ENCODE results near the gene UVRAG.
A peak's percentile ranks its signal among the peaks of the same experiment; 100 is the strongest.

The UVRAG gene

GRCh38 chr11:76152086-76152681, 337.2 kb downstream of the UVRAG start:
- no peaks in the 10 kb centered on the region for H3K27me3 ChIP-seq (ENCODE audit: insufficient read depth, low read depth)
- H3K4me1 ChIP-seq (ENCODE audit: low read depth, poor library complexity, severe bottlenecking) = peaks cover 12% of the 10 kb centered on the region
- no peaks in the 10 kb centered on the region for H4K20me1 ChIP-seq (ENCODE audit: insufficient read depth)
- peak overlapping the region; percentile 52 for H3K4me2 ChIP-seq
- H3K36me3 ChIP-seq (ENCODE audit: insufficient read depth) = no peaks in the 10 kb centered on the region
- no peak overlapping the region for H3K27ac ChIP-seq
- H3K79me2 ChIP-seq (ENCODE audit: insufficient read depth, low read depth) = no peaks in the 10 kb centered on the region
- no peak overlapping the region for H3K4me3 ChIP-seq (IDR thresholded peaks at IDR 0.05; ENCODE audit: insufficient read depth, low read depth, low read length)
- H3K9ac ChIP-seq = no peak overlapping the region; the same call in 1 of the 2 replicates
- H2AFZ ChIP-seq (ENCODE audit: low read depth) = peak overlapping the region; percentile 78
- TF ChIP-seq, protein P1, sequence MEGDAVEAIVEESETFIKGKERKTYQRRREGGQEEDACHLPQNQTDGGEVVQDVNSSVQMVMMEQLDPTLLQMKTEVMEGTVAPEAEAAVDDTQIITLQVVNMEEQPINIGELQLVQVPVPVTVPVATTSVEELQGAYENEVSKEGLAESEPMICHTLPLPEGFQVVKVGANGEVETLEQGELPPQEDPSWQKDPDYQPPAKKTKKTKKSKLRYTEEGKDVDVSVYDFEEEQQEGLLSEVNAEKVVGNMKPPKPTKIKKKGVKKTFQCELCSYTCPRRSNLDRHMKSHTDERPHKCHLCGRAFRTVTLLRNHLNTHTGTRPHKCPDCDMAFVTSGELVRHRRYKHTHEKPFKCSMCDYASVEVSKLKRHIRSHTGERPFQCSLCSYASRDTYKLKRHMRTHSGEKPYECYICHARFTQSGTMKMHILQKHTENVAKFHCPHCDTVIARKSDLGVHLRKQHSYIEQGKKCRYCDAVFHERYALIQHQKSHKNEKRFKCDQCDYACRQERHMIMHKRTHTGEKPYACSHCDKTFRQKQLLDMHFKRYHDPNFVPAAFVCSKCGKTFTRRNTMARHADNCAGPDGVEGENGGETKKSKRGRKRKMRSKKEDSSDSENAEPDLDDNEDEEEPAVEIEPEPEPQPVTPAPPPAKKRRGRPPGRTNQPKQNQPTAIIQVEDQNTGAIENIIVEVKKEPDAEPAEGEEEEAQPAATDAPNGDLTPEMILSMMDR (conservative IDR thresholded peaks at IDR 0.05; ENCODE audit: low read depth, low read length) = peak; percentile 99

DNA sequence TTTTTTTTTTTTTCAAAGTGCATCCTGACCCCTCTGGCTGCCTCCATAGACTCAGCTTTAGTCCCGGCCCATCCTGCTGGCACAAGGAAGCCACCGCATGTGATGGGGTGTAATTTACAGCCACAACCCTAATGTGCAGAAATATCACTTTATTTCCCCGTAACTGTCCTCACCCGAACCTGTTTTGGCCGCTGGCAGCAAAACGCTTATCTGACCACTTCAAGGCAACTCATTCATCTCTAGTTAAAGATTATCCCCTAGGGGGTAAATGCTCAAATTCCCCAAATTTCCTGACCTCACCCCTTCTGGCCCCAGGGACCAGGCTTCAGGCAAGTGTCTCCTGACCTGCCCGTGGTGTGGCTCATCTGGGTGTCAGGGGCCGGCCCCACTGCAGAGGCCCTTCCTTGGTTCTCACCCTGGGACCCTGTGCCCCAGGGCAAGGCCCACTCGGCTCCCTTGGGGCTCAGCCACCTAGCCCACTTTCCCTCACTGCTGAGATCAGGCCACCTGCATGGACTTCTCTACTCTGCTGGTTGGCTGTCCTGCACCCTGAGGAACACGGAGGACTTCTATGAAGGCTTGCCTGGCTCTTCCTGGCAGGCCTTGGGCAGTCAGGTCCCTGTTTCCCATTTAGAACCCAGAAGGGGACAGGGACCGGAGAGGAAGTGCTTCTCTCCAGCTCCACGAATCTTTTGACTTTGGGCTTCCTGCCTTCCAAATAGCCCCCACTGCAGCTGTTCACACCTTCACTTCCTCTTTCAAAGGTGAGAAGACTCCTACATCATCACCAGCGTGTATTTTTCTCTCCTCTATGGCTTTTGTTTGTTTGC, 337.9 kb downstream of the UVRAG start:
- Histone ChIP-seq H3K4me3 (IDR thresholded peaks at IDR 0.05; ENCODE audit: insufficient read depth, low read depth, low read length) (no peak overlapping the region), H3K4me2 (peak overlapping the region; percentile 52; the same call in 1 of the 2 replicates), H3K27ac (no peak overlapping the region), H3K9ac (no peak overlapping the region), H2AFZ (ENCODE audit: low read depth) (peak overlapping the region; percentile 78; the same call in 1 of the 2 replicates), H4K20me1 (ENCODE audit: insufficient read depth) (no peaks in the 10 kb centered on the region), H3K4me1 (ENCODE audit: low read depth, poor library complexity, severe bottlenecking) (peaks cover 12% of the 10 kb centered on the region), H3K36me3 (ENCODE audit: insufficient read depth) (no peaks in the 10 kb centered on the region), H3K27me3 (ENCODE audit: insufficient read depth, low read depth) (no peaks in the 10 kb centered on the region), H3K79me2 (ENCODE audit: insufficient read depth, low read depth) (no peaks in the 10 kb centered on the region)
- TF ChIP-seq, protein P1 (conservative IDR thresholded peaks at IDR 0.05; ENCODE audit: low read depth, low read length) = no peak

- Histone ChIP-seq H3K27ac (no peak overlapping the region), H3K27me3 (ENCODE audit: insufficient read depth, low read depth) (no peaks in the 10 kb centered on the region), H3K79me2 (ENCODE audit: insufficient read depth, low read depth) (no peaks in the 10 kb centered on the region), H4K20me1 (ENCODE audit: insufficient read depth) (no peaks in the 10 kb centered on the region), H3K4me1 (ENCODE audit: low read depth, poor library complexity, severe bottlenecking) (peaks cover 12% of the 10 kb centered on the region), H3K9ac (no peak overlapping the region), H3K36me3 (ENCODE audit: insufficient read depth) (no peaks in the 10 kb centered on the region), H3K4me3 (IDR thresholded peaks at IDR 0.05; ENCODE audit: insufficient read depth, low read depth, low read length) (no peak overlapping the region), H3K4me2 (no peak overlapping the region), H2AFZ (ENCODE audit: low read depth) (no peak overlapping the region; the same call in 1 of the 2 replicates)
- TF ChIP-seq, protein P1 (conservative IDR thresholded peaks at IDR 0.05; ENCODE audit: low read depth, low read length) = no peak
Observed at GRCh38 chr11:76153571-76153923, 338.5 kb downstream of the UVRAG start.

GRCh38 chr11:76155500-76156227, 340.7 kb downstream of the UVRAG start:
- no peaks in the 10 kb centered on the region for H3K36me3 ChIP-seq (ENCODE audit: insufficient read depth)
- no peak overlapping the region for H3K4me2 ChIP-seq
- no peaks in the 10 kb centered on the region for H3K27me3 ChIP-seq (ENCODE audit: insufficient read depth, low read depth)
- no peaks in the 10 kb centered on the region for H4K20me1 ChIP-seq (ENCODE audit: insufficient read depth)
- no peak overlapping the region for H3K4me3 ChIP-seq (IDR thresholded peaks at IDR 0.05; ENCODE audit: insufficient read depth, low read depth, low read length)
- H3K9ac ChIP-seq = no peak overlapping the region
- H2AFZ ChIP-seq (ENCODE audit: low read depth) = no peak overlapping the region
- H3K4me1 ChIP-seq (ENCODE audit: low read depth, poor library complexity, severe bottlenecking) = peaks cover 12% of the 10 kb centered on the region
- no peaks in the 10 kb centered on the region for H3K79me2 ChIP-seq (ENCODE audit: insufficient read depth, low read depth)
- H3K27ac ChIP-seq = no peak overlapping the region
- TF ChIP-seq, protein P1 (conservative IDR thresholded peaks at IDR 0.05; ENCODE audit: low read depth, low read length) = no peak
